ENCODE results near the gene GLRX3.
"Not testable (repeated sequence)": the region's sequence is repeated elsewhere in the genome, so short reads cannot be mapped to it uniquely, and the experiment has no call there.

Gene GLRX3

GRCh38 chr10:130136226-130137089 lies at the start of gene GLRX3:
GLRX3 (plus strand) TSS chr10:130136391; CDS start chr10:130136421, 30 bp downstream.
- peak within 1 kb of the TSS; percentile 81 for H3K4me3 ChIP-seq (ENCODE audit: low read depth, low read length)
- DNase-seq (ENCODE audit: low read depth): peak; percentile 41

GRCh38 chr10:130090565-130090964 lies 45.6 kb upstream of the GLRX3 start:
- not testable (repeated sequence) for DNase-seq (ENCODE audit: low read depth); H3K4me3 ChIP-seq (ENCODE audit: low read depth, low read length)

GRCh38 chr10:130099344-130099743 lies 36.8 kb upstream of the GLRX3 start:
- no peak overlapping the region for H3K4me3 ChIP-seq (ENCODE audit: low read depth, low read length)
- DNase-seq (ENCODE audit: low read depth): no peak

- DNase-seq (ENCODE audit: low read depth): no peak
- H3K4me3 ChIP-seq (ENCODE audit: low read depth, low read length): no peak overlapping the region
These were observed 30.5 kb upstream of the GLRX3 start for GRCh38 chr10:130105724-130106123.

GRCh38 chr10:130108146-130108545 lies 28.0 kb upstream of the GLRX3 start:
- H3K4me3 ChIP-seq (ENCODE audit: low read depth, low read length); DNase-seq (ENCODE audit: low read depth): not testable (repeated sequence)

- no peak for DNase-seq (ENCODE audit: low read depth)
- peak overlapping the region; percentile 92 for H3K4me3 ChIP-seq (ENCODE audit: low read depth, low read length)
These were observed 27.1 kb upstream of the GLRX3 start for GRCh38 chr10:130108934-130109604.

GRCh38 chr10:130109796-130110245 lies 26.4 kb upstream of the GLRX3 start:
- DNase-seq (ENCODE audit: low read depth): peak; percentile 48
- peak overlapping the region; percentile 92 for H3K4me3 ChIP-seq (ENCODE audit: low read depth, low read length)

GRCh38 chr10:130110246-130111112 lies 25.7 kb upstream of the GLRX3 start, which contains the start of gene C10orf143:
C10orf143 (minus strand) TSS chr10:130110830; CDS start chr10:130110772, 58 bp downstream.
- H3K4me3 ChIP-seq (ENCODE audit: low read depth, low read length): peak within 1 kb of the TSS; percentile 92
- DNase-seq (ENCODE audit: low read depth): peak; percentile 93

- DNase-seq (ENCODE audit: low read depth): peak; percentile 92
- H3K4me3 ChIP-seq (ENCODE audit: low read depth, low read length): peak overlapping the region; percentile 92
These were observed 24.9 kb upstream of the GLRX3 start for GRCh38 chr10:130111113-130111851.

- DNase-seq (ENCODE audit: low read depth): no peak
- peak overlapping the region; percentile 92 for H3K4me3 ChIP-seq (ENCODE audit: low read depth, low read length)
These were observed 24.4 kb upstream of the GLRX3 start for GRCh38 chr10:130111852-130112180.

GRCh38 chr10:130112821-130113220 lies 23.4 kb upstream of the GLRX3 start:
- no peak overlapping the region for H3K4me3 ChIP-seq (ENCODE audit: low read depth, low read length)
- DNase-seq (ENCODE audit: low read depth): no peak

- not testable (repeated sequence) for DNase-seq (ENCODE audit: low read depth); H3K4me3 ChIP-seq (ENCODE audit: low read depth, low read length)
These were observed 19.2 kb upstream of the GLRX3 start for GRCh38 chr10:130116942-130117341.

- DNase-seq (ENCODE audit: low read depth); H3K4me3 ChIP-seq (ENCODE audit: low read depth, low read length): not testable (repeated sequence)
These were observed 18.7 kb upstream of the GLRX3 start for GRCh38 chr10:130117535-130117934.

GRCh38 chr10:130121486-130122079 lies 14.6 kb upstream of the GLRX3 start:
- no peak for DNase-seq (ENCODE audit: low read depth)
- H3K4me3 ChIP-seq (ENCODE audit: low read depth, low read length): no peak overlapping the region

GRCh38 chr10:130127364-130128061 lies 8.7 kb upstream of the GLRX3 start:
- H3K4me3 ChIP-seq (ENCODE audit: low read depth, low read length): no peak overlapping the region
- DNase-seq (ENCODE audit: low read depth): peak; percentile 19

- H3K4me3 ChIP-seq (ENCODE audit: low read depth, low read length): no peak overlapping the region
- no peak for DNase-seq (ENCODE audit: low read depth)
These were observed 8.0 kb upstream of the GLRX3 start for GRCh38 chr10:130128062-130128781.

- no peak overlapping the region for H3K4me3 ChIP-seq (ENCODE audit: low read depth, low read length)
- DNase-seq (ENCODE audit: low read depth): no peak
These were observed 7.3 kb upstream of the GLRX3 start for GRCh38 chr10:130128922-130129321.

Data from skeletal muscle cell (primary cell).